Heart right ventricle (tissue), 16 donors: ENCODE measurements around the gene SPOCK2. TPM values are rescaled to one million over a fixed set of nuclear protein-coding genes. Genes with fewer than 3 reads are reported as not detected.
"Not testable (repeated sequence)": the region's sequence is repeated elsewhere in the genome, so short reads cannot be mapped to it uniquely, and the experiment has no call there.

Source experiments
- ATAC-seq, 8 donors: fragments of 200-7000 bp; cut with Tn5 transposase; one replicate each; pipeline ENCODE4 v1.9.1; 2020; ENCODE audit warnings: mild to moderate bottlenecking in 8 of 8, moderate library complexity in 8 of 8, moderate number of reproducible peaks in 1 of 8
- DNase-seq, 2 donors: peaks; one replicate each; pipeline ENCODE4 v3.0.0-alpha.2; 2020
- H3K27ac ChIP-seq, 10 donors: fragments of 200-600 bp; sonication (generic) in 2 of 10; one replicate each; pipeline versions ENCODE4 v1.5.0 to v1.8.0; 2020 to 2022; ENCODE audit warnings: mild to moderate bottlenecking in 3 of 10
- H3K27me3 ChIP-seq, 7 donors: fragments of 200-600 bp; one replicate each; pipeline ENCODE4 v1.8.0; 2021 to 2022; ENCODE audit warnings: mild to moderate bottlenecking in 2 of 7
- H3K36me3 ChIP-seq, 9 donors: fragments of 200-600 bp; sonication (generic) in 1 of 9; one replicate each; pipeline versions ENCODE4 v1.5.0 to v1.8.0; 2020 to 2022; ENCODE audit warnings: mild to moderate bottlenecking in 2 of 9
- H3K4me1 ChIP-seq, 9 donors: fragments of 200-600 bp; sonication (generic) in 1 of 9; one replicate each; pipeline versions ENCODE4 v1.5.0 to v1.8.0; 2020 to 2022; ENCODE audit warnings: mild to moderate bottlenecking in 4 of 9
- H3K4me3 ChIP-seq, 10 donors: fragments of 200-600 bp; sonication (generic) in 2 of 10; one replicate each; pipeline versions ENCODE4 v1.5.0 to v1.8.0; 2020 to 2022; ENCODE audit warnings: mild to moderate bottlenecking in 7 of 10, moderate library complexity in 2 of 10
- H3K9me3 ChIP-seq, 11 donors: fragments of 200-600 bp in 10 of 11; sonication (generic) in 2 of 11; one replicate each; pipeline versions ENCODE4 v1.5.0 to v1.8.0; 2013 to 2022; ENCODE audit warnings: mild to moderate bottlenecking in 2 of 11, control low read depth in 1 of 11, moderate library complexity in 1 of 11
- CTCF ChIP-seq, 9 donors: fragments of 200-600 bp; sonication (generic) in 2 of 9; IDR thresholded peaks; one replicate each; pipeline versions ENCODE4 v1.5.0 to v1.8.0; 2021 to 2022; ENCODE audit warnings: antibody characterized with exemption in 9 of 9, mild to moderate bottlenecking in 5 of 9, moderate library complexity in 1 of 9
- WGBS, 2 donors: extraction: QIAGEN DNeasy Blood & Tissue Kit; methylation state at CpG; one replicate each; pipeline ENCODE4 v1.1.7; 2013; ENCODE audit warnings: inconsistent platforms in 1 of 2; 5-methylcytosine and 5-hydroxymethylcytosine counted together
- intact Hi-C, 10 donors: fragments of 100-400 bp; cut with DNase I; formaldehyde crosslinking; loops; one replicate each; pipeline versions ENCODE4 v1.11.1 to v1.14.2; 2022
- long read RNA-seq, 3 donors: library from polyadenylated mRNA; unstranded; transcript quantifications; one replicate each; pipeline ENCODE4 v2.0.0, GENCODE V29; 2020 to 2021
- polyA plus RNA-seq, 2 donors: library from polyadenylated mRNA; stranded (reverse); fragments of 200-250 nt; gene quantifications; one replicate each; pipeline ENCODE4 v1.2.3, GENCODE V29; 2013
- total RNA-seq, 10 donors: library from RNA; stranded (reverse); fragmentation: NEBNext Ultra II Directional in 3 of 10; extraction: Animal tissue kit (Norgen Biotek cat#: 25700) in 3 of 10; gene quantifications; one replicate each; pipeline versions ENCODE4 v1.2.1 to v1.2.4, GENCODE V29; 2021 to 2023
- donor health status: Arrhythmogenic right ventricular cardiomyopathy.
- donor health status: ischemic (EF 13 %, LVEDD 7.1; RV severe dilation, severe dysfunction).
- donor health status: healthy with polysubstance abuse.
- donor health status: DM: no; HTN: yes; CAD: no.
- donor health status: DM: no; HTN: no; CAD: no.
- donor health status: ischemic (EF 25% LVEDD 6.9; RV normal size, moderate dysfunction).
- donor health status: ischemic (EF 25% LVEDD 5.7; RV mildly dilated, moderate dysfunction).
- donor health status: healthy.
- donor health status: DM: yes; HTN: yes; CAD: no.
- donor health status: Ischemic cardiomyopathy.
- donor health status: ischemic (EF 35%, LVEDD 5.7; RV mildly dilated, moderate dysfunction).
- donor health status: nonischemic (EF 11% LVEDD 7.7; RV severe dilation, severe dysfunction).
- donor health status: DM: yes; HTN: yes; CAD: no.
- donor health status: PGD.
- donor health status: ischemic (EF 29% LVEDD 5.4; RV normal size, mild dysfunction).
- donor health status: nonischemic (EF 23%, LVEDD 6.1; RV moderate dilation, normal function).

The SPOCK2 gene, protein sequence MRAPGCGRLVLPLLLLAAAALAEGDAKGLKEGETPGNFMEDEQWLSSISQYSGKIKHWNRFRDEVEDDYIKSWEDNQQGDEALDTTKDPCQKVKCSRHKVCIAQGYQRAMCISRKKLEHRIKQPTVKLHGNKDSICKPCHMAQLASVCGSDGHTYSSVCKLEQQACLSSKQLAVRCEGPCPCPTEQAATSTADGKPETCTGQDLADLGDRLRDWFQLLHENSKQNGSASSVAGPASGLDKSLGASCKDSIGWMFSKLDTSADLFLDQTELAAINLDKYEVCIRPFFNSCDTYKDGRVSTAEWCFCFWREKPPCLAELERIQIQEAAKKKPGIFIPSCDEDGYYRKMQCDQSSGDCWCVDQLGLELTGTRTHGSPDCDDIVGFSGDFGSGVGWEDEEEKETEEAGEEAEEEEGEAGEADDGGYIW
- total RNA-seq = 10 to 100 TPM in 2 of 10 donors, 1 to 10 TPM in 8; 3.5 to 12.8 (median 6.4) TPM
- polyA plus RNA-seq = 10 to 100 TPM in 1 of 2 donors, 1 to 10 TPM in 1; 6.7 to 13.4 TPM
- long read RNA-seq, donor 1, partial matches to known transcripts = 1 of 16 reads
- long read RNA-seq, donor 1, other reads (novel, unspliced or antisense) = 15 of 16 reads
- long read RNA-seq, donor 2, partial matches to known transcripts = 0 of 11 reads
- long read RNA-seq, donor 2, other reads (novel, unspliced or antisense) = 10 of 11 reads
- long read RNA-seq, donor 3, partial matches to known transcripts = 0 of 10 reads
- long read RNA-seq, donor 3, other reads (novel, unspliced or antisense) = 9 of 10 reads

DNA sequence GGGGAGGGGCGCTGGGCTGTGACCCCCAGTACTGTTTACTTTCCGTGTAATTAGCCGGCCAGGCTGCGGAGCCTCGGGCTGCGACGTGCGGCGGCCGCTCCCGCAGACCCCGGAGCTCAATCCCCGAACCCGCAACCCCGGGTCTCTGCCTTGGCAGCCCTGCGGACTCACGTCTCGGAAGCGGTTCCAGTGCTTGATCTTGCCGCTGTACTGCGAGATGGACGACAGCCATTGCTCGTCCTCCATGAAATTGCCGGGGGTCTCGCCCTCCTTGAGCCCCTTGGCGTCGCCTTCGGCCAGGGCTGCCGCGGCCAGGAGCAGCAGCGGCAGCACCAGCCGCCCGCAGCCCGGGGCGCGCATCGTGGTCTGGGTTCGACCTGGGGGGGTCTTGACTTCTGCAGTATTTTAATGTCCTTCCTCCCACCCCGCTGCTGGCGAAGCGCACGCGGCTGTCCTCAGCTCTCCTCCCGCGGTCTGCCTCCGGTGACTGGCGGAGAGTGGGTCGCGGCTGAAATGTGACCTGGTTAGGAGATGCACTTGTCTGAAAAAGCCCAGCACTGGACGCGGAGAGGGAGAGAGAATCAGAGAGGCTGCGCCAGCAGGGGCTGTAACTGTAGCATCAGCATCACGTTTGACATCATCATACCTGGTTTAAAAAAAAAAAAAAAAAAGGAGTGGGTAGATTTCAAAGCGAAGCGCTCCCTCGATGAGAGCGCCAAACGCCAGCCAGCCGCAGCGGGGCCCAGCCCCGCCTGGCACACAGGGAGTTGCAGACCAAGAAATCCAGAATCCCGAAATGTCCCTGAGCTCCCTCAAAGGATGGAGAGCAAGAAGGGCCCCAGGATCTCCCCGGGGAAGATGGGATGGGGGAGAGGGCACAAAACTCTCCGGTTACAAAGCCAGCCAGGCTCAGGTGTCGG is at the start of gene SPOCK2:
Gene SPOCK2, minus strand, starts transcription at position 583 of the 920 bp plus-strand sequence. Its CDS starts 223 bp downstream, at position 360.
- DNase-seq (no peak), ATAC-seq (peak in 5 of 8 donors; percentile 3 to 25 (median 10))
- peaks cover 0 to 8% (median 0%) of the 10 kb centered on the region in 9 donors for H3K36me3 ChIP-seq
- peaks cover 5 to 32% (median 19%) of the 10 kb centered on the region in 7 donors for H3K27me3 ChIP-seq
- TF ChIP-seq CTCF (IDR thresholded peaks at IDR 0.05) = no peak
- peak within 1 kb of the TSS; percentile 8 to 89 (median 78) for H3K27ac ChIP-seq
- 5 to 7% methylated on average over 64 to 65 of the region's 65 CpGs for WGBS, 2 donors
- no peaks in the 10 kb centered on the region for H3K9me3 ChIP-seq
- peak within 1 kb of the TSS; percentile 44 to 67 (median 56) for H3K4me3 ChIP-seq
- peaks cover 13 to 41% (median 37%) of the 10 kb centered on the region in 9 donors for H3K4me1 ChIP-seq
- intact Hi-C loops = loop anchor here in 1 of 10 donors (1.0 kb wide), 1 partner anchor 48 kb away; no protein-coding TSS in a partner anchor

- no peak for ATAC-seq
- peaks cover 0 to 18% (median 0%) of the 10 kb centered on the region in 9 donors for H3K36me3 ChIP-seq
- H3K4me1 ChIP-seq = peaks cover 0 to 27% (median 0%) of the 10 kb centered on the region in 9 donors
- no peak for TF ChIP-seq CTCF (IDR thresholded peaks at IDR 0.05)
- no peak overlapping the region for H3K4me3 ChIP-seq
- H3K27me3 ChIP-seq = no peaks in the 10 kb centered on the region
- intact Hi-C loops = loop anchor here in 2 of 10 donors (10.0 kb wide), 3 partner anchors 77 to 207 kb away; partner anchors contain the start of genes ANAPC16 (in 1 of the 2) and ASCC1 (in 1 of the 2)
- DNase-seq = no peak
- no peak overlapping the region for H3K27ac ChIP-seq
- H3K9me3 ChIP-seq = peaks cover 0 to 5% (median 0%) of the 10 kb centered on the region in 11 donors
- WGBS, 2 donors = 96 to 97% methylated on average over 7 of the region's 7 CpGs
Observed at GRCh38 chr10:72137583-72137982, 49.2 kb upstream of the SPOCK2 start.

GRCh38 chr10:72136225-72136624 is 47.9 kb upstream of the SPOCK2 start:
- DNase-seq, H3K27ac ChIP-seq, H3K9me3 ChIP-seq, ATAC-seq, H3K27me3 ChIP-seq, H3K4me3 ChIP-seq: not testable (repeated sequence)
- Histone ChIP-seq H3K4me1 (peaks cover 0 to 27% (median 4%) of the 10 kb centered on the region in 9 donors), H3K36me3 (peaks cover 0 to 28% (median 0%) of the 10 kb centered on the region in 9 donors)
- intact Hi-C loops = loop anchor here in 2 of 10 donors (10.0 kb wide), 3 partner anchors 79 to 209 kb away; partner anchors contain the start of genes ANAPC16 (in 1 of the 2) and ASCC1 (in 1 of the 2)
- 95 to 97% methylated on average over 10 of the region's 10 CpGs for WGBS, 2 donors
